Inflammatory macrophage (primary cell): ENCODE results near the gene SNAPC1.
"Not testable (repeated sequence)": the region's sequence is repeated elsewhere in the genome, so short reads cannot be mapped to it uniquely, and the experiment has no call there.

ENCODE experiments used
- DNase-seq, 2 donors: peaks; one replicate each; pipeline ENCODE4 v3.0.0-alpha.2; 2020 to 2022

SNAPC1 gene

DNA sequence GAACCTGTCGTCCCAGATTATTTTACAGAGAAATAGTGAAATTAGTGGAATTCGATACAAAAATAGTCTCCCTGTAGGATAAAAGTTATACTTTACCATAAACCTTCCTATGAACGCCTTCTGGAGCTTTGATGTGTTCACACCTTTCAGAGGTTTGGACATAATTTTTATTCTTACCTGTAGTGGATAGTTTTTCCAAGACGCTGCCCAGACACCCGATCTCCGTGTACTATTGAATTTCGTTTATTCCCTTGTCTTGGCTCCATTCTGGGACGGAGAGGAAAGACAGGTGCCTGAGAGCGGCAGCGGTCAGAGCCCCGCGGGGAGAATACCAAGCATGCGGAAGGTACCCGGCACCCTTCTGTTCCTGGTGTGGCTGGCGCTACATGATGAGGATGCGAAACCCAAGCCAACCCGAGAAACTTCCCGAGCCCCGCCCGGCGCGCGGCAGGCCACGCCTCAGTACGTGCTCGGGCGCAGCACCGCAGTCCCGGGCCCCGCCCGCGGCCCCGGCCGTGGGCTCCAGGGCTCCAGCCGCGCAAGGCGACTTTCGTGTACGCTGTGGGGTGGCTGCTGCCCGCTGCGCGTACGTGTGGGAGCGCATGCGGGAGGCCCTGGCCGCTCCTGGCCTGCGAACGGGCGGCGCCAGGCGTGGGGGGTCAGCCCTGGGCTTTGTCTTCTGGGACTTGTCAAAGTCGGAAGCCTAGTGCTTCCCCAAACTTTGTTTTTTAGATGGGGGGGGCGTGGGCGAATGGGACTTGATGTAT is 11.3 kb upstream of the SNAPC1 start:
- peak; percentile 90 to 95 for DNase-seq

- no peak for DNase-seq
Measured at GRCh38 chr14:61751475-61751989, 10.7 kb upstream of the SNAPC1 start.

DNA sequence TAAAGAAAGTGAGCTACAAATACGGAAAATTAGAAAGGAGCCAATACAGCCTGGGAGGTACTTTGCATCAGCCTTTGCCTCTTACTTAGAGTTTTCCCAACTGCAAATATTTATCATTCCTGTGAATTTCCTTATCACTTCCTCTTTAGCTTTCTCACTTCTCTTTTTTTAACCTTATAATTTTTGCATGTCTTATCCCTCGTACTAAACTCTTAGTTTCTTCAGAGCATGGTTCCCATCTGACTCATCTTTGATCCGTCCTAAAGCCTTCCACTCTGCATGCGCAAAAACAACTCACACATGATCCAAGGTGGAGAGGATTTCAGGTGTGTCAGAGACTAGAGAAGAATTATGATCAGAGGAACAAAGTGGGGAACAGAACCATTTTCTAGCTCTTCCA is 9.6 kb upstream of the SNAPC1 start:
- DNase-seq: peak; percentile 54 to 77

DNA sequence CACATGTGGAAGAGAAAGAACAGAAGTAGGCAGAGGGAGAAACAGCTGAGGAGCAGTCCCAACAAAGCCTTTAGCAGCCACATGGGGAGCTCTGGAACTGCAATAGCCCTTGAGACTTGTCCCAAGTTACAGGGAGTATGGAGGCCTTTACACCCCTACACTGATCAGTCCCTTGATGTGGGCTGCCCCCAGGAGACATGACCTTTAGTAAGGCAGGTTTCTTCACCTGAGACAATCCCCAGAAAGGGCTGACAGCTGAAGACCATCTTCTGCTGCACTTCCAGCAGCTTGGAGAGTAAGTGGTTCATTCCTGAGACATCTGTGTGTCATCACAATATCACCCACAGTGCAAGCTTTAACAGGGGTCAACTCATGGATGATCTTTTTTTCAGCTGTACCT is 8.6 kb upstream of the SNAPC1 start:
- DNase-seq: no peak

- DNase-seq: no peak
Measured at GRCh38 chr14:61754627-61755381, 7.4 kb upstream of the SNAPC1 start.

DNA sequence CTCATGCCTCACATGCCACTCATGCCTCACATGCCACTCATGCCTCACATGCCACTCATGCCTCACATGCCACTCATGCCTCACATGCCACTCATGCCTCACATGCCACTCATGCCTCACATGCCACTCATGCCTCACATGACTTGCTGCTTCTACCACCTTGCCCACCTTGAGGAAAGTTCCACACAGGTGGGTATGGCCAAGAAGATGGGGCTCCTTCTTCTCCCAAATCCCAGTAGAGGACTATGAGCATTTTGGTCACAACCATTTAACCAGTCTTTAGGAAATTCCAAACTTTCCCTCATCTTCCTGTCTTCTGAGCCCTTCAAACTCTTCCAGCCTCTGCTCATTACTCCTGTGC is 6.9 kb upstream of the SNAPC1 start:
- DNase-seq: not testable (repeated sequence)

DNA sequence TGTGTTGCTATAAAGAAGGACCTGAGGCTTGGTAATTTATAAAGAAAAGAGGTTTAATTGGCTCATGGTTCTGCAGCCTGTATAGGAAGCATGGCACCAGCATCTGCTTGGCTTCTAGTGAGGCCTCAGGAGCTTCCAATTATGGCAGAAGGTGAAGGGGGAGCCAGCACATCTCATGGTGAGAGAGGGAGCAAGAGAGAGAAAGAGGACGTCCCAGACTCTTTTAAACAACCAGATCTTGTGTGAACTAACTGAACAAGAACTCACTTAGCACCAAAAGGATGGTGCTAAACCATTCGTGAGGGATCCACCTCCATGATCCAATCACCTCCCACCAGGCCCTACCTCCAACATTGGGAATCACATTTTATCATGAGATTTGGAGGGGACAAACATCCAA is 6.1 kb upstream of the SNAPC1 start:
- DNase-seq: no peak

- DNase-seq: no peak
Measured at GRCh38 chr14:61759878-61760277, 2.3 kb upstream of the SNAPC1 start.

- DNase-seq: no peak
Measured at GRCh38 chr14:61761557-61761956, 663 bp upstream of the SNAPC1 start.

GRCh38 chr14:61764342-61765122 is 2.3 kb downstream of the SNAPC1 start:
- DNase-seq: no peak

DNA sequence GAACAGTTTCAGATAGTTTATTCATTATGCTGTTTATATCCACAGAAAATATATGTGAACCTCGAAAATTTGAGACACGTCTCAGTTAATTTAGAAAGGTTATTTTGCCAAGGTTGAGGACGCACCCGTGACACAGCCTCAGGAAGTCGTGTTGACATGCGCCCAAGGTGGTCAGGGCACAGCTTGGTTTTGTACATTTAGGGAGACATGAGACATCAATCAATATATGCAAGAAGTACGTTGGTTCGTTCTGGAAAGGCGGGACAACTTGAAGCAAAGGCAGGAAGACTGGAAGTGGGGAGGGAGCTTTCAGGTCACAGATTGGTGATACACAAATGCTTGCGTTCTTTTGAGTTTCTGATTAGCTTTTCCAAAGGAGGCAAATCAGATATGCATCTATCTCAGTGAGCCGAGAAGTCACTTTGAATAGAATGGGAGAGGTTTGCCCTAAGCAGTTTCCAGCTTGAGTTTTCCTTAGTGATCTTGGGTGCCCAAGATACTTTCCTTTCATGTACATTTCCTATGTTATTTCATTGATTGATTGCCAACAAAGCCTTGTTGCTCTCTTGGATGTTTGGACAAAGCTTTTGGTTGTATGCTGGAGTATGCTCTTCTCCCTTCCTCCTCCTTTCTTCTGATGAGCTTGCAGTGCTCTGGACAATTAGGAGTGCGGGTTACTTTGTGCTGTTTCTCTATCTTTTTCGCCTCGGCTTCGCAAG is 3.2 kb downstream of the SNAPC1 start:
- no peak for DNase-seq

DNA sequence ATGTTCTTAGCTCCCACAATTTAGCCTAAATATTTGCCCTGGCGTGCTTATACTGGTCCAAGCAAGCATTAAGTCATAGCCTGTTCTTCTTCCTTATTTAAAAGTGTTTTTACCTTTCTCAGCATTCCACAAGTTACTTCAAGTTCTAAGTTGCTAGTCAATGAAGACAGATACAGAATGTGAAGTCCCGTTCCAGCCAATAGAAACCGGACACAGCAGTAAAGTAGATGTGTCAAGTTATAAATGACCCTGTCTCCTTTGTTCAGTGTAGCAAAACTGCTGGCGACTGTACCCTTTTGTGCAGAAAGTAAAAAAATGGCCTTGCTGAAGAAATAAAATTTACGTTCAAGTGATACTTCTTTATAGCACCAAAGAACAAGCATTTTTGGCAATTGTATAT is 3.9 kb downstream of the SNAPC1 start:
- DNase-seq: no peak

DNA sequence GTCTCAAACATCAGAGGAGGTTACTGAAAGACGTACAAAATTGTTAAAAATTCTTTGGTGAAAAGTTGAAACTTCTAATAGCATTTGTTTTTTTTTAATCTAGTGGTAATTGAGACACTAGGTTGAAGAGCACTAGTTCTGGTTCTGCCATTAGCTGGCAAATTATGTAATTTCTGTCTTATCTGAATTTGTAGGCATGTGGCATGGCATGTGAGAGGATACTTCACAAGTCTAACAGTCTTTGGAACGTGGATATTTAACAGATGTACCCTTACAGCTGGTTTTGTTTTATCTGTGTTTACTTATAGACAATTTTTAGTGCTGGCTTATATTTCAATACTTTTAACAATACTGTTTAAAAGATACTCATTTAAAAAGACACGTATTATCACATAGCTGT is 6.0 kb downstream of the SNAPC1 start:
- no peak for DNase-seq

DNA sequence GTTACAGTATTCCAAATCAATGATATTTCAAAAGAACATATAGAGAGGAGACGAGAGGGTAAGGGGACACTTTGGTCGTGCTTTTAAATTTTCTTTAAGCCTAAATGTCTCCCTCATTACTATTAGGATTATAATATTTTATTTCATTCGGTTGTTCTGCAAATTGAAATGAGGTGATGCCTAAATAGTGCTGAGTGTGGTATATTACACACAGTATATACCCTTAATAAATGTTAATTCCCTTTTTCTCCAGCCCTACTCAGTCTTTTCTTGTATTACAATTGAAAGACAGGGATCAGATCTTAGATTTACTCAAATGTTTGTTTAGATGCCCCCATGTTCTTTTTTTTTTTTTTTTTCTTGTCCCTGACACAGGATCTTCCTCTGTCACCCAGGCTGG is 7.7 kb downstream of the SNAPC1 start:
- no peak for DNase-seq

DNA sequence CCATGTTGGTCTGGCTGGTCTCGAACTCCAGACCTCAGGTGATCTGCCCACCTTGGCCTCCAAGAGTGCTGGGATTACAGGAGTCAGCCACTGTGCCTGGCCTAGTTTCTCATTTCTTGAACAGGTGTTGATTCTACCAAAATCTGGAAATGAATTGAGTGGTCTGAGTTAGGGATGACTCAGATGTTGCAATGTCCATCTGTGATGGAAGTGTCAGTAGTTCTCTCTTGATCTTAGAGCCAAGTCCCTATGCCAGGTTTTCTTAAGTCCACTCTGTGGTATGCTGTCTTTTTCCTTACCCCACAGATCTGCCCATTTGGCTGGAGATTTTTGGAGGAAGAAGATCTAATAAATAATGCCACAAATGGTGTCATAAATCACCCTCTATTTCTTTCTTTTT is 12.6 kb downstream of the SNAPC1 start:
- DNase-seq: no peak

DNA sequence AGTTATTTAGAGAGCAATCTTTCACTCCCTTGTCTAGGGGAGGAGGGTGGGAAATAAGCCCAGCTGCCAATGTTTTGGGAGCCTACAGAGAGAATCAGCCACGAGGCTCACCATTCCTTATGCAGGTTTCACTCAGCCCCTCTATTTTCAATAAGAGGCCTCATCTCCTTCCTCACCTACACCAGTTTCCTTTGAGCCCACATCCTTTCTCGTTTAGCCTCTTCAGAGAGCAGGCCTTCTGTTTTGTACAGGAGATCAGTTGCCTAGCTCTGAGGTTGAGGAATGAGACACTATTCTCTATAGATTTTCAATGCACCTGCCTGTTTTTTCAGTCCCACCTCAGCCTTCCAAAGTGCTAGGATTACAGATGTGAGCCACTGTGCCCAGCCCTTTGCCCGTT is 17.9 kb downstream of the SNAPC1 start:
- no peak for DNase-seq

DNA sequence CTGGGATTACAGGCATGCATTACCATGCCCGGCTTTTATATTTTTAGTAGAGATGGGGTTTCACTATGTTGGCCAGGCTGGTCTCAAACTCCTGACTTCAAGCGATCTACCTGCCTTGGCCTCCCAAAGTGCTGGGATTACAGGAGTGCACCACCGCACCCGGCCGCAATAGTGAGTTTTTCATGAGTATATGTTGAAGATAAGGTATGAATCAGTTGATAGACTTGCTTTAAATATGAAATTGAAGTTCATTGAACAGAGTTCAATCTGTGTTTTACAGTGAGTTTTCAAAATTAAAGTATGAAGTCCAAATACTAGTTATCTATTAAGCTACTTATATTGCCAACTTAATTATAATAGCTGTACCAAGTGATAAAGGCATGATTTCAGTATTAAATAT is 35.1 kb downstream of the SNAPC1 start:
- DNase-seq: no peak

DNA sequence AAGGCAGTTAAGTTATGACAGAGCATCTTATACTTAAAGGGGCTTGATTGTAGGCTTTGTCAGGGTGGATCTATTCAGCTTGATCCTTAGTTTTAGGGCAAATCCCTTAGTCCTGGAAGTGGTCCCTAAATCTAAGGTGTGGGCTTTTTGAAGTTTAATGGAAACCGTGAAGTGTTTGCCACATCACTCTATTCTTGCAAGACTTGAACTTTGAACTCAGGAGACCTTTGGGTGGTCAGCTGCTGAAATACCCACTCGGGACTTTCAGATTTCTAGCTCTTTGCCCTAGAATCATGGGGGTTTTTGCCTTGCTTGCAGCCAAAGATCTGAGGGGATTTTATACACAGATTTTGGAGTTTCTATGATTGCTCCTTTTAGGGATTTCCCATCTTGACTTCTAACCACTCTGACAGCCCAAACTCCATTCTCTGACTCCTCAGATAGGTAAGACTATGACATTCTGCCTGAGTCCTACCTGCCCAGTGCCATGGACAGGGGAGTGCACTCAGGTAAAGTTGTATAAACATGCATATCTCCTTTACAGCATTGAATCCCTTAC is 39.9 kb downstream of the SNAPC1 start:
- no peak for DNase-seq

- no peak for DNase-seq
Measured at GRCh38 chr14:61803755-61804154, 41.5 kb downstream of the SNAPC1 start.

GRCh38 chr14:61805451-61805850 is 43.2 kb downstream of the SNAPC1 start:
- no peak for DNase-seq

- no peak for DNase-seq
Measured at GRCh38 chr14:61811882-61812346, 49.7 kb downstream of the SNAPC1 start.
